GM21786 (cell line): ENCODE measurements around the gene OLFML2A.
"Not testable (repeated sequence)": the region's sequence is repeated elsewhere in the genome, so short reads cannot be mapped to it uniquely, and the experiment has no call there.

Experiments used
- ATAC-seq: cut with Tn5 transposase; IDR thresholded peaks from one replicate; pipeline ENCODE4 v1.9.1; 2021; ENCODE audit not compliant: unreplicated experiment

OLFML2A gene

GRCh38 chr9:124760719-124761118 lies 16.2 kb upstream of the OLFML2A start:
- ATAC-seq: no peak

GRCh38 chr9:124761196-124761595 lies 15.7 kb upstream of the OLFML2A start:
- no peak for ATAC-seq

GRCh38 chr9:124761710-124762109 lies 15.2 kb upstream of the OLFML2A start:
- ATAC-seq: no peak

GRCh38 chr9:124762633-124763032 lies 14.3 kb upstream of the OLFML2A start:
- no peak for ATAC-seq

GRCh38 chr9:124764774-124765438 lies 12.0 kb upstream of the OLFML2A start:
- no peak for ATAC-seq

GRCh38 chr9:124765439-124765835 lies 11.5 kb upstream of the OLFML2A start:
- ATAC-seq: no peak

- ATAC-seq: no peak
These were observed 10.6 kb upstream of the OLFML2A start for GRCh38 chr9:124766326-124766725.

- no peak for ATAC-seq
These were observed 9.9 kb upstream of the OLFML2A start for GRCh38 chr9:124766815-124767554.

- ATAC-seq: no peak
These were observed 9.1 kb upstream of the OLFML2A start for GRCh38 chr9:124767821-124768220.

GRCh38 chr9:124768334-124768733 lies 8.6 kb upstream of the OLFML2A start:
- ATAC-seq: no peak

- ATAC-seq: no peak
These were observed 8.0 kb upstream of the OLFML2A start for GRCh38 chr9:124768750-124769548.

GRCh38 chr9:124769549-124770358 lies 7.2 kb upstream of the OLFML2A start:
- no peak for ATAC-seq

- peak; percentile 2 for ATAC-seq
These were observed 6.4 kb upstream of the OLFML2A start for GRCh38 chr9:124770359-124771020.

GRCh38 chr9:124771021-124771866 lies 5.7 kb upstream of the OLFML2A start, which contains the start of gene NR6A1:
TSS of gene NR6A1 (minus strand) at chr9:124771311.
- peak; percentile 84 for ATAC-seq

GRCh38 chr9:124771867-124772679 lies 4.9 kb upstream of the OLFML2A start:
- ATAC-seq: no peak

GRCh38 chr9:124772877-124773276 lies 4.1 kb upstream of the OLFML2A start:
- ATAC-seq: not testable (repeated sequence)

GRCh38 chr9:124773473-124774128 lies 3.3 kb upstream of the OLFML2A start:
- ATAC-seq: no peak
